Measurements from ENCODE around the gene MAPKBP1.

- no peak for TF ChIP-seq YY1 (IDR thresholded peaks at IDR 0.05; ENCODE audit: insufficient read depth, insufficient read length)
- no peak for TF ChIP-seq ZNF274 (IDR thresholded peaks at IDR 0.05; ENCODE audit: low read depth, low read length)
Measured at GRCh38 chr15:41851755-41852370, 77.6 kb downstream of the MAPKBP1 start.

All from NT2/D1 (cell line).